BLaER1 (cell line): ENCODE measurements around the gene RTL10.
A peak's percentile ranks its signal among the peaks of the same experiment; 100 is the strongest.

Source experiments
- H3K27ac ChIP-seq: shearing (Covaris generic); formaldehyde crosslinking; 2 replicates; pipeline ENCODE4 v1.8.1; 2022
- H3K27me3 ChIP-seq: shearing (Covaris generic); formaldehyde crosslinking; 2 replicates; pipeline ENCODE4 v1.8.1; 2022
- H3K36me3 ChIP-seq: shearing (Covaris generic); formaldehyde crosslinking; 2 replicates; pipeline ENCODE4 v1.8.1; 2022
- H3K4me1 ChIP-seq: shearing (Covaris generic); formaldehyde crosslinking; 2 replicates; pipeline ENCODE4 v1.8.1; 2022
- H3K4me2 ChIP-seq: shearing (Covaris generic); formaldehyde crosslinking; 2 replicates; pipeline ENCODE4 v1.8.1; 2022
- H3K4me3 ChIP-seq: shearing (Covaris generic); formaldehyde crosslinking; 2 replicates; pipeline ENCODE4 v1.8.1; 2022
- H3K9ac ChIP-seq: shearing (Covaris generic); formaldehyde crosslinking; 2 replicates; pipeline ENCODE4 v1.8.1; 2022
- H3K9me3 ChIP-seq: shearing (Covaris generic); formaldehyde crosslinking; 2 replicates; pipeline ENCODE4 v1.8.1; 2022
- H4K20me1 ChIP-seq: shearing (Covaris generic); formaldehyde crosslinking; 2 replicates; pipeline ENCODE4 v1.8.1; 2022
- Cebpa-rat ChIP-seq: shearing (Covaris generic); IDR thresholded peaks from 2 replicates; pipeline ENCODE4 v1.8.1; 2022

The RTL10 gene

DNA sequence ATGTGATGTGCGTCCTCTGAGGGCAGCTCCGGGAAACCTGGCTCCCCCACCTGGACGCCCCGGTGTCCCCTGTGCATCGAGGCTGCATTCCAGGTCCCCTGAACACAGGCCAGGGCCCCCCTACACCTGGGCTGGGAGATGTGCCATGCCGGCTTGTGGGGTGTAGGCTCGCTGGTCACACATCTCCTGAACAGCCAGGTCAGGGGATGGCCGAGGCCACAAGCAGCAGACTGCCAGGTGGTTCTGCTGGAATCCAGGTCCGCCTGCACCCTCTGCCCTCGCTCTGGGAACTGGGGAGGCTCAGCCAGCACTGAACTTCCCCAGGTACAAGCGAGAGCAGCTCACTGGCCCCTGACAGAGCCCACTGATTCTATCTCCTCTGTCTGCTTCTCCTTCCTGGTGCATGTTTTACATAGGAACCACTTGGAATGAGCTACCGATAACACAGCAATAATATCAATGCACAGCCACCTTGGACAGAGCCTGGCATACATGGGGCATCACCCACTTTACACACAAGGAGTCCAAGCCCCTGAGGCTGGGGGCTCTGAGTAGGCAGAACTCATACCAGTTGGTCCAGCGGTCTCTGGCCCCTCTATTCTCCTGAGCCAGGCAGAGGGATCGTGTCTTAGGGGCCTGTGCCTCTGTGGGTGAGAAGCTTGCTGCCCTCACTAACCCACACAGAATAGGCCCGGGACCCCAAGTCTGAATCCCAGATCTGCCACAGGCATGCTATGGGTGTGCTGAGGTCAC, 47.3 kb downstream of the RTL10 start:
- no peaks in the 10 kb centered on the region for H3K9me3 ChIP-seq
- peak overlapping the region; percentile 48; the same call in 1 of the 2 replicates for H3K9ac ChIP-seq
- no peaks in the 10 kb centered on the region for H3K27me3 ChIP-seq
- H3K4me3 ChIP-seq: no peak overlapping the region
- H3K27ac ChIP-seq: peak overlapping the region; percentile 30; the same call in 1 of the 2 replicates
- peaks cover 13% of the 10 kb centered on the region; the same call in 1 of the 2 replicates for H3K36me3 ChIP-seq
- peaks cover 16% of the 10 kb centered on the region; the same call in 1 of the 2 replicates for H4K20me1 ChIP-seq
- H3K4me1 ChIP-seq: peaks cover 58% of the 10 kb centered on the region
- H3K4me2 ChIP-seq: peak overlapping the region; percentile 93
- TF ChIP-seq Cebpa-rat: no peak

- peaks cover 16% of the 10 kb centered on the region; the same call in 1 of the 2 replicates for H4K20me1 ChIP-seq
- H3K4me3 ChIP-seq: peak overlapping the region; percentile 22; the same call in 1 of the 2 replicates
- no peaks in the 10 kb centered on the region for H3K9me3 ChIP-seq
- peak overlapping the region; percentile 93 for H3K4me2 ChIP-seq
- TF ChIP-seq Cebpa-rat: no peak
- 0 out of 2 replicates have a peak, but pooled peaks cover 11% of the 10 kb centered on the region for H3K36me3 ChIP-seq
- no peaks in the 10 kb centered on the region for H3K27me3 ChIP-seq
- peaks cover 57% of the 10 kb centered on the region for H3K4me1 ChIP-seq
- peak overlapping the region; percentile 55 for H3K27ac ChIP-seq
- peak overlapping the region; percentile 48; the same call in 1 of the 2 replicates for H3K9ac ChIP-seq
These were observed 48.2 kb downstream of the RTL10 start for GRCh38 chr22:19806213-19807160.

DNA sequence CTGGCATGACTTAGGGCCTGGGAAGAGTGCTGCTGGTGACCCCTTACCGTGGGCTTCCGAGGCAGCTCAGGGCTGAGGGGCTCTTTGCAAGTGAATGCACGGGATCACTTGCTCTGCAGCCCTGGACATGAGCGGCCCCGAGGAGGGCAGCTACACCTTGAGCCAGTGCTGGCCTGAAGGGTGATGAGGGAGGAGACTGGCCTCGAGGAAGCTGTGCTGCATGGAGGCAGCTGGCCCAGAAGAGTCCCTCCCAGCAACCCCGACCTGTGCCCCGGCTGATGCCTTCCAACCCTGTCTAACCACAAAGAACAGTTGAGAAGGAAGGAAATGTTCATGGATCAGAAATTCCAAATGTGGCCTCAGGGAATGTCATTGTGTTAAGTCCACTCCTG, 48.9 kb downstream of the RTL10 start:
- peaks cover 16% of the 10 kb centered on the region; the same call in 1 of the 2 replicates for H4K20me1 ChIP-seq
- H3K4me3 ChIP-seq: no peak overlapping the region; the same call in 1 of the 2 replicates
- H3K9ac ChIP-seq: peak overlapping the region; percentile 27; the same call in 1 of the 2 replicates
- H3K27ac ChIP-seq: peak overlapping the region; percentile 55
- H3K4me1 ChIP-seq: peaks cover 51% of the 10 kb centered on the region
- H3K9me3 ChIP-seq: no peaks in the 10 kb centered on the region
- H3K27me3 ChIP-seq: no peaks in the 10 kb centered on the region
- peak overlapping the region; percentile 93 for H3K4me2 ChIP-seq
- TF ChIP-seq Cebpa-rat: no peak
- peaks cover 16% of the 10 kb centered on the region; the same call in 1 of the 2 replicates for H3K36me3 ChIP-seq
